ENCODE data around the gene ANKRD6. TPM values are rescaled to one million over a fixed set of nuclear protein-coding genes. Genes with fewer than 3 reads are reported as not detected.

Gene ANKRD6
- total RNA-seq (2022; extraction: Qiagen RNA extraction; ENCODE audit: low read depth) = 1.2 to 2.4 TPM (median 1.5 TPM) in 5 replicates

GRCh38 chr6:89432875-89433251 lies at the start of gene ANKRD6:
ANKRD6 (plus strand) TSS chr6:89433152; CDS start chr6:89566977, 133,825 bp downstream.

GRCh38 chr6:89412071-89413005 lies 20.6 kb upstream of the ANKRD6 start, which contains the start of gene RRAGD:
RRAGD (minus strand) TSS chr6:89412273; CDS start chr6:89411993, 280 bp downstream.

GRCh38 chr6:89638320-89639195 lies 205.6 kb downstream of the ANKRD6 start, which contains the start of gene LYRM2:
LYRM2 (minus strand) TSS chr6:89638747; CDS start chr6:89638716, 31 bp downstream.

Other genes with a start within 250 kb of the ANKRD6 start
- gene GABRR1, start 215.8 kb upstream of the ANKRD6 start, total RNA-seq (2022; extraction: Qiagen RNA extraction; ENCODE audit: low read depth) = not detected in 5 replicates
- gene GABRR2, start 117.9 kb upstream of the ANKRD6 start, total RNA-seq (2022; extraction: Qiagen RNA extraction; ENCODE audit: low read depth) = 0.09 to 0.20 TPM in 2 of 5 replicates, not detected in the others
- gene UBE2J1, start 80.4 kb upstream of the ANKRD6 start, total RNA-seq (2022; extraction: Qiagen RNA extraction; ENCODE audit: low read depth) = 14.3 to 18.1 TPM (median 15.0 TPM) in 5 replicates
- gene RRAGD, start 20.9 kb upstream of the ANKRD6 start, total RNA-seq (2022; extraction: Qiagen RNA extraction; ENCODE audit: low read depth) = 3.1 to 4.2 TPM (median 3.4 TPM) in 5 replicates
- 29.2 to 44.3 TPM (median 32.7 TPM) in 5 replicates for gene LYRM2, start 205.6 kb downstream of the ANKRD6 start, total RNA-seq (2022; extraction: Qiagen RNA extraction; ENCODE audit: low read depth)